ENCODE data around the gene IHH. TPM values are rescaled to one million over a fixed set of nuclear protein-coding genes. Genes with fewer than 3 reads are reported as not detected.

IHH gene
- total and polyA plus RNA-seq, 3 experiments from 2014 or later = not detected

DNA sequence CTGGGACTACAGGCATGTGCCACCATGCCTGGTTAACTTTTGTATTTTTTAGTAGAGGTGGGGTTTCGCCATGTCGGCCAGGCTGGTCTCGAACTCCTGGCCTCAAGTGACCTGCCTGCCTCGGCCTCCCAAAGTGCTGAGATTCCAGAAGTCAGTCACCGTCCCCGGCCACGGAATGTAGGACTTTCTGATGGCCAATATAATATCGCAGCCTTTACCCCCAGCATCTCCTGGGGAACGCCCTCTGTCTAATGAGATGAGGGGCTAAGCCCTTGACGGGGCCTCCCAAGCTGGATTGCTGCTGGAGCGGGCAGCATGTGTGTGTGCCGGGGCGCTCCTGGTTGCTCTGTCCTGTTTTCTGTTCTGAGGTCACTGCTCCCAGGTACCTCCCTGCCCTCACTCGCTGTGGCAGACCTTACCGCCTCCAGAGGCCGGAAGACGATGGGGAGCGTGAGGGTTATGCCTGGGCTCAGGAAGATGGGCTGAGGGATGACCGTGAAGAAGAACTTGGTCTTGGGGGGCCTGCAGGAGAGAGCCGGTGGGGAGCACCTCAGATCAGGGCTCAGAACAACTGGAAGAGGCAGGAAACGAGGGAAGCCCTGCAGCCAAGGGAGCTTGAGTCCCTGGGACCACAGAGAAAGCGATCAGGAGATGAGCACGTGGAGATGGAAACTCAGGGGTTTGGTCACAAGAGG, 28.5 kb downstream of the IHH start:
- H3K4me3 Mint-ChIP-seq = no peak overlapping the region
- Histone ChIP-seq H3K9me3 (ENCODE audit: low read length) (no peaks in the 10 kb centered on the region), H3K4me3 (ENCODE audit: low read length) (no peak overlapping the region), H3K36me3 (ENCODE audit: insufficient read depth, low read length) (no peaks in the 10 kb centered on the region), H3K4me1 (ENCODE audit: insufficient read depth, low read length) (no peaks in the 10 kb centered on the region), H3K27me3 (ENCODE audit: insufficient read depth, low read length, poor library complexity, severe bottlenecking) (peaks cover 4% of the 10 kb centered on the region), H3K27ac (ENCODE audit: low read depth, low read length) (no peak overlapping the region)
- DNase-seq = no peak
- CTCF ChIA-PET = interaction anchor here (4.5 kb wide), 1 partner anchor 124 kb away, joined by 65 read pairs; the partner anchor contains the start of gene NHEJ1
- POLR2A ChIA-PET = no interaction called here
- no peak overlapping the region for H3K27ac Mint-ChIP-seq
- H3K4me1 Mint-ChIP-seq = no peaks in the 10 kb centered on the region
- peaks cover 17 to 61% of the 10 kb centered on the region in 2 donors for H3K27me3 Mint-ChIP-seq
- H3K9me3 Mint-ChIP-seq = no peaks in the 10 kb centered on the region
- no peaks in the 10 kb centered on the region for H3K36me3 Mint-ChIP-seq

- H3K27me3 Mint-ChIP-seq = peaks cover 17 to 58% of the 10 kb centered on the region in 2 donors
- no peak overlapping the region for H3K4me3 ChIP-seq (ENCODE audit: low read length)
- no peaks in the 10 kb centered on the region for H3K9me3 ChIP-seq (ENCODE audit: low read length)
- H3K36me3 Mint-ChIP-seq = no peaks in the 10 kb centered on the region
- CTCF ChIA-PET = interaction anchor here (1.3 to 4.5 kb wide), 7 partner anchors 10 to 126 kb away, joined by 3 to 65 read pairs (median 9); partner anchors contain the start of genes CFAP65 and NHEJ1
- no peaks in the 10 kb centered on the region for H3K36me3 ChIP-seq (ENCODE audit: insufficient read depth, low read length)
- DNase-seq = no peak
- H3K27ac ChIP-seq (ENCODE audit: low read depth, low read length) = no peak overlapping the region
- no peak overlapping the region for H3K4me3 Mint-ChIP-seq
- H3K27me3 ChIP-seq (ENCODE audit: insufficient read depth, low read length, poor library complexity, severe bottlenecking) = peaks cover 4% of the 10 kb centered on the region
- H3K4me1 Mint-ChIP-seq = no peaks in the 10 kb centered on the region
- H3K9me3 Mint-ChIP-seq = no peaks in the 10 kb centered on the region
- H3K4me1 ChIP-seq (ENCODE audit: insufficient read depth, low read length) = no peaks in the 10 kb centered on the region
- H3K27ac Mint-ChIP-seq = no peak overlapping the region
- POLR2A ChIA-PET = no interaction called here
These were observed 29.5 kb downstream of the IHH start for GRCh38 chr2:219031005-219031738.

DNA sequence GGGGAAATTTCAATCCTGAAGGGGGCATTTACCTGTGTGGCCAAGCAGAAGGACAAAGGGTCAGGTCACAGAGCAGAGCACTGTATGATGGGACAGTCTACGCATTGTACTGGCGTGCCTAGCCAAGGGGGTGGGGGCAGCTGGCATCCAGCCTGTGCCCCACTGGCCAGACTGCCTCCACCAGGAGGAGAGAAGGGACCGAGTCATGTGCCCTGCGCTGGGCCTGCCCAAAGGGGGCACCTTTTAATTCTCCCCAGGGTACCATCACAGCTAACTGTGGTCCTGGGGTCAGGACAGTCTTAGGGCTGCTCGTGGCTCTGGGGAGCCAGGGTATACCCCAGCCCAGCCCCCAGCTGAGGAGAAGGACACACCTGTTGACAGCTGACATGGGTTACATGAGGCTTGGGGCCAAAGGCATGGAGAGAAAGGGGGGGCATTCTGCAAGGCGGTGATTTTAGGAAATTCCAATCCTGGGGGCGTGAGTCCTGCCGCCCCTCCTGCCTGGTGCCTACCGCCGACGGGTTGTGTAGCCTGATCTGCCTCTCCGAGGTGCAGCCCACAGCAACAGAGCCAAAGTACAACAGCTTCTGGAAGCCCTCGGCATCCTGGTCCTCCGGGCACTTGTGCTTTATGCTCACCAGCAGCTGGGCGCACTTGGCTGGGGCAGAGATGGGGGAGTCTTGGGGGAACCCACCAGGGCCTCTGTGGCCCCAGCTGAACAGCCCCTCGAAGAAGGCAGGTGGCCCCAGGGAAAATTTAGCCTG, 30.4 kb downstream of the IHH start:
- Histone ChIP-seq H3K27ac (ENCODE audit: low read depth, low read length) (no peak overlapping the region), H3K9me3 (ENCODE audit: low read length) (no peaks in the 10 kb centered on the region), H3K27me3 (ENCODE audit: insufficient read depth, low read length, poor library complexity, severe bottlenecking) (peaks cover 4% of the 10 kb centered on the region), H3K36me3 (ENCODE audit: insufficient read depth, low read length) (no peaks in the 10 kb centered on the region), H3K4me3 (ENCODE audit: low read length) (no peak overlapping the region), H3K4me1 (ENCODE audit: insufficient read depth, low read length) (no peaks in the 10 kb centered on the region)
- Mint-ChIP-seq H3K27ac (peak overlapping the region in 1 of 8 donors; percentile 74), H3K9me3 (no peaks in the 10 kb centered on the region), H3K36me3 (no peaks in the 10 kb centered on the region), H3K4me1 (no peaks in the 10 kb centered on the region), H3K4me3 (no peak overlapping the region), H3K27me3 (peaks cover 14 to 50% of the 10 kb centered on the region in 2 donors)
- DNase-seq = no peak
- CTCF ChIA-PET = interaction anchor here (0.6 to 4.5 kb wide), 34 partner anchors 7 to 307 kb away, joined by 3 to 65 read pairs (median 4); partner anchors contain the start of genes CFAP65, NHEJ1 and PTPRN
- POLR2A ChIA-PET = interaction anchor here (0.6 kb wide), 1 partner anchor 120 kb away, joined by 3 read pairs; no protein-coding TSS in a partner anchor

GRCh38 chr2:219029829-219030165, 30.9 kb downstream of the IHH start:
- ChIA-PET CTCF (interaction anchor here (0.6 to 4.5 kb wide), 34 partner anchors 8 to 308 kb away, joined by 3 to 65 read pairs (median 4); partner anchors contain the start of genes CFAP65, NHEJ1 and PTPRN), POLR2A (interaction anchor here (0.6 to 0.9 kb wide), 2 partner anchors 28 to 121 kb away, joined by 3 read pairs; no protein-coding TSS in a partner anchor)
- H3K27me3 Mint-ChIP-seq = peaks cover 14 to 44% of the 10 kb centered on the region in 2 donors
- Histone ChIP-seq H3K9me3 (ENCODE audit: low read length) (no peaks in the 10 kb centered on the region), H3K4me1 (ENCODE audit: insufficient read depth, low read length) (no peaks in the 10 kb centered on the region), H3K4me3 (ENCODE audit: low read length) (no peak overlapping the region), H3K27ac (ENCODE audit: low read depth, low read length) (no peak overlapping the region), H3K36me3 (ENCODE audit: insufficient read depth, low read length) (no peaks in the 10 kb centered on the region), H3K27me3 (ENCODE audit: insufficient read depth, low read length, poor library complexity, severe bottlenecking) (peaks cover 4% of the 10 kb centered on the region)
- H3K4me1 Mint-ChIP-seq = no peaks in the 10 kb centered on the region
- no peaks in the 10 kb centered on the region for H3K9me3 Mint-ChIP-seq
- H3K4me3 Mint-ChIP-seq = no peak overlapping the region
- DNase-seq = peak; percentile 62 to 84 (median 68)
- no peaks in the 10 kb centered on the region for H3K36me3 Mint-ChIP-seq
- peak overlapping the region in 1 of 8 donors; percentile 88 for H3K27ac Mint-ChIP-seq

DNA sequence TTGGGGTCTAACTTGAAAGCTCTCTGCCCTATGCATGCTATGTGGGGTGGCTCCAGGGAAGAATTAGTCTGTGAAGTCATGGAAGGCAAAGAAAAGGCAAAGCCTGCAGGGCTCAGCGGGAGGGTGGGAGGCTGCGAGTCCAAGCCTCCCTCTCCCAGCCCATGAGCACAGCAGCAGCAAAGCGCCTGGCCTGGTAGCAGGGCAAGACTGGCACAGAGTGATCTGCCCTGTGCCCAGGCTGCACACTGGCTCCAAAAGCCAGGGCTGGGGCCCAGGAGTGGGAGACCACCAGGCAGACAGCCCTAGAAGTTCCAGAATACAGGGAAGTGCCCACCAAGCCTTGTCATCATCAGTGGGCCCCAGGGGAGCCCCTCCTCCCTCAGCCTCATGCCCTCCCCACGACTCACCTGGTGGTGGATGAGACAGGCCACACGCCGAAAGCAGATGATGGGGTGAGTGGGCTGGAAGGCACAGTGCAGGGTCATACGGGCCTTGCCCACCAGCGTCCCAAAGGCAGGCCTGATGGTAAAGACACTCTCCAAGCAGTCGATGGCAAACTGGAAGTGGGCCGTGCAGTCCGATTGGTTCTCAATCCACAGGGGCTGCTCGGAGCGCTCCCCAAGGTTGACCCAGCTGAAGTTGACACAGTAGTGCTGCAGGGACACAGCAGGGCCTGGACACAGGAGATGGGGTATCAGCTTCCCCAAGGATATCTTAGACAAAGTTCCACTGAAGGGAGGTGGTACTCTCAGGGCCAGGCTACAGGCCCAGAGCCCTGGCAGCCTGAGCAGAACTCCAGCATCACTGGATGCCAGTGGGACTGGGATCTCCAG, 31.5 kb downstream of the IHH start:
- no peaks in the 10 kb centered on the region for H3K36me3 ChIP-seq (ENCODE audit: insufficient read depth, low read length)
- H3K9me3 Mint-ChIP-seq = no peaks in the 10 kb centered on the region

DNA sequence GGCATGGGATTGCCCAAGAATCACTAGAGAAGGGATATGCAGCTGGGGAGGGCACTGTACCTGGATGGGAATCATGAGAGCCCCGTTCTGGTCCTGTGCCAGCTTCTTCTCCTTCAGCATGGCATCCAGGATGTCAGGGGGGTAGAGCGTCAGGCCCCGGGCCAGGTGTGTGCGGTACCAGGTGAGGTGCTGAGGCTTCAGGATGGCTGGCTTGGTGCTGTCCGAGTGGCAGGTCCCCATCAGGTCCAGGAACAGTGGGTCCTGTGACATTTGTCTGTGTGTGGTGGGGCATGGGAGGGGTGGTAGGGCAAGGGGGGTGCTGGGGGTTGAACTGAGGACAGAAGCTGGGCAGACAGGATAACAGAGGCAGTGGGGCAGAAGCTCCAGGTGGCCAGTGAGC, 32.6 kb downstream of the IHH start:
- H3K4me1 ChIP-seq (ENCODE audit: insufficient read depth, low read length) = no peaks in the 10 kb centered on the region
- H3K36me3 ChIP-seq (ENCODE audit: insufficient read depth, low read length) = no peaks in the 10 kb centered on the region
- DNase-seq = no peak
- no peak overlapping the region for H3K27ac ChIP-seq (ENCODE audit: low read depth, low read length)
- Mint-ChIP-seq H3K4me1 (no peaks in the 10 kb centered on the region), H3K4me3 (no peak overlapping the region), H3K27ac (no peak overlapping the region), H3K27me3 (peaks cover 13 to 31% of the 10 kb centered on the region in 2 donors), H3K36me3 (no peaks in the 10 kb centered on the region), H3K9me3 (no peaks in the 10 kb centered on the region)
- H3K4me3 ChIP-seq (ENCODE audit: low read length) = no peak overlapping the region
- H3K9me3 ChIP-seq (ENCODE audit: low read length) = no peaks in the 10 kb centered on the region
- ChIA-PET CTCF (interaction anchor here (1.2 to 4.5 kb wide), 3 partner anchors 11 to 129 kb away, joined by 3 to 65 read pairs (median 4); partner anchors contain the start of gene NHEJ1), POLR2A (no interaction called here)
- H3K27me3 ChIP-seq (ENCODE audit: insufficient read depth, low read length, poor library complexity, severe bottlenecking) = peaks cover 4% of the 10 kb centered on the region

More for the DNA sequence above, 31.5 kb downstream of the IHH start:
- H3K4me1 Mint-ChIP-seq = no peaks in the 10 kb centered on the region
- H3K9me3 ChIP-seq (ENCODE audit: low read length) = no peaks in the 10 kb centered on the region
- H3K36me3 Mint-ChIP-seq = no peaks in the 10 kb centered on the region
- no peaks in the 10 kb centered on the region for H3K4me1 ChIP-seq (ENCODE audit: insufficient read depth, low read length)
- DNase-seq = no peak
- no peak overlapping the region for H3K4me3 ChIP-seq (ENCODE audit: low read length)
- ChIA-PET POLR2A (interaction anchor here (0.6 to 0.9 kb wide), 2 partner anchors 27 to 121 kb away, joined by 3 read pairs; no protein-coding TSS in a partner anchor), CTCF (interaction anchor here (0.6 to 4.5 kb wide), 33 partner anchors 9 to 308 kb away, joined by 3 to 65 read pairs (median 3); partner anchors contain the start of genes CFAP65, NHEJ1 and PTPRN)
- H3K27ac Mint-ChIP-seq = no peak overlapping the region
- no peak overlapping the region for H3K27ac ChIP-seq (ENCODE audit: low read depth, low read length)
- H3K4me3 Mint-ChIP-seq = no peak overlapping the region
- peaks cover 14 to 39% of the 10 kb centered on the region in 2 donors for H3K27me3 Mint-ChIP-seq
- H3K27me3 ChIP-seq (ENCODE audit: insufficient read depth, low read length, poor library complexity, severe bottlenecking) = peaks cover 4% of the 10 kb centered on the region

- H3K4me1 ChIP-seq (ENCODE audit: insufficient read depth, low read length) = no peaks in the 10 kb centered on the region
- DNase-seq = no peak
- ChIA-PET POLR2A (no interaction called here), CTCF (interaction anchor here (1.2 to 4.5 kb wide), 2 partner anchors 11 to 129 kb away, joined by 4 to 65 read pairs; partner anchors contain the start of gene NHEJ1)
- peaks cover 14 to 28% of the 10 kb centered on the region in 2 donors for H3K27me3 Mint-ChIP-seq
- no peaks in the 10 kb centered on the region for H3K9me3 ChIP-seq (ENCODE audit: low read length)
- no peak overlapping the region for H3K4me3 Mint-ChIP-seq
- no peaks in the 10 kb centered on the region for H3K36me3 Mint-ChIP-seq
- H3K4me1 Mint-ChIP-seq = no peaks in the 10 kb centered on the region
- H3K4me3 ChIP-seq (ENCODE audit: low read length) = no peak overlapping the region
- H3K27ac Mint-ChIP-seq = no peak overlapping the region
- no peak overlapping the region for H3K27ac ChIP-seq (ENCODE audit: low read depth, low read length)
- H3K27me3 ChIP-seq (ENCODE audit: insufficient read depth, low read length, poor library complexity, severe bottlenecking) = peaks cover 4% of the 10 kb centered on the region
- no peaks in the 10 kb centered on the region for H3K36me3 ChIP-seq (ENCODE audit: insufficient read depth, low read length)
- H3K9me3 Mint-ChIP-seq = no peaks in the 10 kb centered on the region
These were observed 33.1 kb downstream of the IHH start for GRCh38 chr2:219027511-219028055.
